ENCODE data around the gene ACSS3.

The ACSS3 gene

DNA sequence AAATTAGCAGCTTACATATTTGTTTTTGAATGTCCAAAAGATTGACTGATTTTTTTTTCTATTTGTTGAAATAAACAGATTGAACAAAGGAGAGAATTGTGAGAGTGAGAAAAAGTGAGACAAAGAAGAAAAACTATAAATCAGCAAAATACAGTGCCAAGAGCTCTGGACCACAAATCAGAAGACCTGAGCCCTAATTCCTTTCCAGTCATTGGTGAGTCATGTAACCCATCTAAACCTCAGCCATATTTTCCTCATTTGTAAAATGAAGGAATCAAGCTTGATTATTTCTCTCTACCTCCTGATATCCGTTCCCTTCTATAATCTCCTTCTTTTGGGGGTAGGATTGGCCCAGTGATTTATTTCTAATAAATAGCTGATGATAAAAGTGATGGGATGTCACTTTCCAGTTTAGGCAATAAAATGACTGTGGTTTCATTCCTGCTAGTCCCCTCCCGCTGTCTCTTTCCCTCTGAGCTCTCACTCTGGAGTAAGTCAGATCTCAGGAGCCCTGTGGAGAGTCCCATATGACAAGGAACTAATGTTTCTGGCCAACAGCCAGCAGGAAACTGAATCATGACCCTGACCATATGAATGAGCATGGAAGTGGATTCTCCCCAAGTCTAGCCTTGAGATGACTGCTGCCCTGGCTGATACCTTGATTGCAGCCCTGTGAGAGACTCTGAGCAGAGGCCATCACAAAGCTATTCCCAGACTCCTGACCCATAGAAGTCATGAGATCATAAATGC, 218.9 kb downstream of the ACSS3 start:
- DNase-seq (ENCODE audit: low read depth), result no peak

DNA sequence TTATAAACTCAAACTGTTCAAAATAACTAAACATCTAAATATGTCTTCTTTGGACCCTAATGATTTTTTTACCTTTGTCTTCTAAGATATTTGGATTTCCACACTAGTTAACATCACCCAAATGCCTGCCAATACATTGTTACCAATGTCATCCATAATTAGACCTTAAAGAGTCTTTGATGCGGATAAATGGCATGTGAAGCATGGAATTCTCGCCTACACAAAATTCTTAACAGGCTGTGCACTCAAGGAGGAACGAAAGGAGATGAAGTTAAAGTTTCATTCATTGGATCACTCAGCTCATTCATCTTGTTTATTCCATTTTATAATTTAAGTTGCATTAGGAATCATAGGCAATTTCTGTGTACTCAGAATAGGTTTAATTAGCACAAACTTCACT, 219.7 kb downstream of the ACSS3 start:
- no peak for DNase-seq (ENCODE audit: low read depth)

DNA sequence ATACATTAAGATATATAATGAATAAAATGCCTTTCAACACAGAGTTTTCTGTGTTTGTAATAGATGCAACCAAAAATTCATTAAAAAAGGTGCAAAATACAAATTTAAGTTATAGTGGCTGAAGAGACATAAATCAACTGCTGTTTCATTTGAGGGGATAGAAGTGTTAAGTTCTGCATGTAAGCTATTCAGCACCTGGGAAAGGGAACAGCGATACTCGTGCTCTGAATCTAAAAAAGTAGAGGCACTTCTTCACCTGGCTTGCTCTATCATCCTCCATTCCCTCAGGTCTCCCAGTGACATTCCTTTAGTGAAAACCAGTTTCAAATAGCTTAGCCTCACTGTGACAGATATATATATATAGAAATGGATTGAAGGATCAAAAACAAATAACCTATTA, 222.6 kb downstream of the ACSS3 start:
- DNase-seq (ENCODE audit: low read depth), result no peak

DNA sequence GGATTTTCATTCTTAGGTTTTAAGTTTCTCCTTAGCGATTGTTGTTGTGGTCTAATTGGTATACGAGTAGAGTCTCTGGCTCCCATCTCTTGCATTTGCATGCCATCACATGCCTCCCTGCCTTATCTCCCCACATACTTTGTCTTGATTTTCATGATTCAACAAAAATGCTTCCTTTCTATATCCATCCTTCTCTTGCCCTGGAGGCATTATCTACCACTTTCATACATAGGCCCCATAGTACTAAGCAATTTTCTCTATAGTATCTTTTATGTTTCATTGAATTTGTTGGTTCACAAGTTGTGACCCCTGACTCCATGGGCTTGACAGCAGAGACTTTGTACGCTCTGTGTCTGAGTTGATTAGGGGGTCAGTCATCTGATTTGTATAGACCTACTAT, 226.1 kb downstream of the ACSS3 start:
- no peak for DNase-seq (ENCODE audit: low read depth)
